Adrenal gland (tissue), 12 donors: Measurements from ENCODE around the gene SERPINA4. TPM values are rescaled to one million over a fixed set of nuclear protein-coding genes. Genes with fewer than 3 reads are reported as not detected.

Source experiments
- DNase-seq, 7 donors: peaks; one replicate each; pipeline ENCODE4 v3.0.0-alpha.2; 2019 to 2020
- H3K27ac ChIP-seq, 5 donors: fragments of 200-600 bp; sonication (generic) in 4 of 5; 1 replicate in 3 of 5; 2 replicates in 2 of 5; pipeline versions ENCODE4 v1.5.1 to v1.8.0; 2016 to 2020; ENCODE audit warnings: mild to moderate bottlenecking in 1 of 5
- H3K27me3 ChIP-seq: fragments of 200-600 bp; 2 replicates; pipeline ENCODE4 v1.8.0; 2021
- H3K36me3 ChIP-seq, 2 donors: fragments of 200-600 bp; replicated peaks in 1 of 2; 1 replicate in 1 of 2; 2 replicates in 1 of 2; pipeline versions ENCODE4 v1.5.1 to v1.8.0; 2018 to 2022
- H3K4me1 ChIP-seq, 2 donors: fragments of 200-600 bp; replicated peaks in 1 of 2; 1 replicate in 1 of 2; 2 replicates in 1 of 2; pipeline versions ENCODE4 v1.5.1 to v1.8.0; 2018 to 2021
- H3K4me3 ChIP-seq, 4 donors: fragments of 200-600 bp; sonication (generic) in 3 of 4; one replicate each; pipeline ENCODE4 v1.5.1; 2016 to 2018
- H3K9me3 ChIP-seq, 3 donors: fragments of 200-600 bp; sonication (generic) in 1 of 3; replicated peaks in 1 of 3; 1 replicate in 2 of 3; 2 replicates in 1 of 3; pipeline versions ENCODE4 v1.5.1 to v1.8.0; 2016 to 2021
- POLR2A ChIP-seq, 2 donors: fragments of 450-650 bp; IDR thresholded peaks; one replicate each; pipeline ENCODE4 v1.6.1; 2017; ENCODE audit warnings: antibody characterized with exemption in 2 of 2, mild to moderate bottlenecking in 2 of 2, moderate library complexity in 1 of 2
- WGBS, 4 donors: extraction: QIAGEN DNeasy Blood & Tissue Kit in 2 of 4; methylation state at CpG; one replicate each; pipeline versions ENCODE4 v1.1.5 to v1.1.7; 2013 to 2017; 5-methylcytosine and 5-hydroxymethylcytosine counted together
- intact Hi-C, 2 donors: fragments of 100-400 bp; cut with DNase I; formaldehyde crosslinking; loops; one replicate each; pipeline versions ENCODE4 v1.14.1 to v1.15.0; 2022 to 2023
- polyA plus RNA-seq, 3 donors: library from polyadenylated mRNA; stranded (reverse); fragments of 200-250 nt in 2 of 3; fragments of 350-450 nt in 1 of 3; fragmentation: Illumina TruSeq in 1 of 3; extraction: RNeasy Lipid Tissue Mini Kit (QIAGEN cat#74804) in 1 of 3; gene quantifications; one replicate each; pipeline ENCODE4 v1.2.3, GENCODE V29; 2013 to 2014
- total RNA-seq, 9 donors: library from RNA; depleted of rRNA in 4 of 9; stranded (reverse); fragments of >200 nt in 4 of 9; fragments of 120-200 nt in 1 of 9; fragmentation: NEBNext Ultra II Directional in 1 of 9; extraction: Animal tissue kit (Norgen Biotek cat#: 25700) in 1 of 9; gene quantifications; one replicate each; pipeline versions ENCODE4 v1.1.0 to v1.2.4, GENCODE V29; 2013 to 2023
- TF ChIP-seq, protein P1 (sequence below), 6 experiments: fragments of 450-650 bp in 4 of 6; fragments of 200-600 bp in 2 of 6; sonication (generic) in 1 of 6; IDR thresholded peaks; 1 replicate in 5 of 6; 2 replicates in 1 of 6; pipeline versions ENCODE4 v1.5.1 to v1.8.0; 2016 to 2021; ENCODE audit warnings: antibody characterized with exemption in 6 of 6, mild to moderate bottlenecking in 2 of 6, moderate library complexity in 1 of 6
- donor health status: healthy with polysubstance abuse.
- donor health status: Bipolar disorder and iron deficiency.
- donor health status: DM: yes; HTN: yes; CAD: no.
- donor health status: DM: no; HTN: no; CAD: no.
- donor health status: DM: no; HTN: no; CAD: no.
- donor health status: DM: yes; HTN: yes; CAD: no.

Gene SERPINA4
- total and polyA plus RNA-seq, 12 donors: 0.06 to 0.31 (median 0.11) TPM; not detected in 9

- H3K36me3 ChIP-seq: no peaks in the 10 kb centered on the region
- intact Hi-C loops: no loop called here
- TF ChIP-seq, protein P1, sequence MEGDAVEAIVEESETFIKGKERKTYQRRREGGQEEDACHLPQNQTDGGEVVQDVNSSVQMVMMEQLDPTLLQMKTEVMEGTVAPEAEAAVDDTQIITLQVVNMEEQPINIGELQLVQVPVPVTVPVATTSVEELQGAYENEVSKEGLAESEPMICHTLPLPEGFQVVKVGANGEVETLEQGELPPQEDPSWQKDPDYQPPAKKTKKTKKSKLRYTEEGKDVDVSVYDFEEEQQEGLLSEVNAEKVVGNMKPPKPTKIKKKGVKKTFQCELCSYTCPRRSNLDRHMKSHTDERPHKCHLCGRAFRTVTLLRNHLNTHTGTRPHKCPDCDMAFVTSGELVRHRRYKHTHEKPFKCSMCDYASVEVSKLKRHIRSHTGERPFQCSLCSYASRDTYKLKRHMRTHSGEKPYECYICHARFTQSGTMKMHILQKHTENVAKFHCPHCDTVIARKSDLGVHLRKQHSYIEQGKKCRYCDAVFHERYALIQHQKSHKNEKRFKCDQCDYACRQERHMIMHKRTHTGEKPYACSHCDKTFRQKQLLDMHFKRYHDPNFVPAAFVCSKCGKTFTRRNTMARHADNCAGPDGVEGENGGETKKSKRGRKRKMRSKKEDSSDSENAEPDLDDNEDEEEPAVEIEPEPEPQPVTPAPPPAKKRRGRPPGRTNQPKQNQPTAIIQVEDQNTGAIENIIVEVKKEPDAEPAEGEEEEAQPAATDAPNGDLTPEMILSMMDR (IDR thresholded peaks at IDR 0.05): no peak
- TF ChIP-seq POLR2A (IDR thresholded peaks at IDR 0.05): no peak
- H3K4me1 ChIP-seq: no peaks in the 10 kb centered on the region
- H3K27ac ChIP-seq: no peak overlapping the region
- peak in 1 of 7 donors; percentile 44 for DNase-seq
- WGBS, 4 donors: 84 to 90% (median 89%) methylated on average over 20 of the region's 20 CpGs
- H3K9me3 ChIP-seq: no peaks in the 10 kb centered on the region
- H3K4me3 ChIP-seq: no peak overlapping the region
- no peaks in the 10 kb centered on the region for H3K27me3 ChIP-seq
Observed at GRCh38 chr14:94569381-94570001, 8.2 kb downstream of the SERPINA4 start.

DNA sequence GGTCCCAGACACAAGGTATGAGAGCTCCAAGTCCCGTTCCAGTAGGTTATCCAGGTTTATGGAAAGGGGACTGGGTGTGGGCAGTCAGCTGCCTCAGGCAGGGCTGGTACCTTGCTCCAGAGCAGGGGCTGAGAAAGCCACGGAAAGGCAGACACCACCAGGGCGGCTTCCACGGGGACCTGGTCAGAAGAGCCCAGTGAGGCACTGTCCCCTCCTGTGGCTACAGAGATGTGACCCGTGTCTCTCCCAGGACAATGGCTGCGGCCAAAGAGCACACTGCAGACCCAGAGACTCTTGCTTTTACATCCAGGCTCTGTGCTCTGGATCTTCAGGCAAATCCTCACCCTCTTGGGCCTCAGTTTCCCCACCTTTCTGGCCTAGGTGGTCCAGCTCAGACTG is 8.8 kb downstream of the SERPINA4 start:
- no peaks in the 10 kb centered on the region for H3K36me3 ChIP-seq
- no peak for DNase-seq
- 89 to 100% (median 93%) methylated on average over 2 to 6 of the region's 6 CpGs for WGBS, 4 donors
- TF ChIP-seq, protein P1 (IDR thresholded peaks at IDR 0.05): no peak
- no peak for TF ChIP-seq POLR2A (IDR thresholded peaks at IDR 0.05)
- H3K27me3 ChIP-seq: no peaks in the 10 kb centered on the region
- no peaks in the 10 kb centered on the region for H3K9me3 ChIP-seq
- intact Hi-C loops: no loop called here
- no peaks in the 10 kb centered on the region for H3K4me1 ChIP-seq
- no peak overlapping the region for H3K4me3 ChIP-seq
- H3K27ac ChIP-seq: no peak overlapping the region

- peak in 1 of 7 donors; percentile 35 for DNase-seq
Observed at GRCh38 chr14:94570440-94570839, 9.2 kb downstream of the SERPINA4 start.

GRCh38 chr14:94571395-94571794 is 10.2 kb downstream of the SERPINA4 start:
- WGBS, 4 donors: 58 to 68% (median 65%) methylated on average over 7 of the region's 7 CpGs
- Histone ChIP-seq H3K27me3 (no peaks in the 10 kb centered on the region), H3K4me3 (no peak overlapping the region), H3K9me3 (no peaks in the 10 kb centered on the region), H3K27ac (peak overlapping the region in 2 of 5 donors; percentile 41 to 72), H3K36me3 (no peaks in the 10 kb centered on the region), H3K4me1 (no peaks in the 10 kb centered on the region)
- no peak for TF ChIP-seq POLR2A (IDR thresholded peaks at IDR 0.05)
- TF ChIP-seq, protein P1 (IDR thresholded peaks at IDR 0.05): no peak
- DNase-seq: peak in 1 of 7 donors; percentile 53
- intact Hi-C loops: no loop called here

More at GRCh38 chr14:94570440-94570839, 9.2 kb downstream of the SERPINA4 start:
- Histone ChIP-seq H3K4me3 (no peak overlapping the region), H3K4me1 (no peaks in the 10 kb centered on the region), H3K36me3 (no peaks in the 10 kb centered on the region), H3K27ac (no peak overlapping the region), H3K9me3 (no peaks in the 10 kb centered on the region), H3K27me3 (no peaks in the 10 kb centered on the region)
- intact Hi-C loops: no loop called here
- WGBS, 4 donors: 79 to 83% (median 80%) methylated on average over 9 of the region's 9 CpGs
- TF ChIP-seq, protein P1 (IDR thresholded peaks at IDR 0.05): no peak
- TF ChIP-seq POLR2A (IDR thresholded peaks at IDR 0.05): no peak
